ENCODE data around the gene CYFIP1.

The CYFIP1 gene

GRCh38 chr15:22927761-22928160, 52.4 kb downstream of the CYFIP1 start:
- Histone ChIP-seq H3K9ac (ENCODE audit: low read length) (no peak overlapping the region), H3K9me3 (ENCODE audit: insufficient read depth, low read length) (no peaks in the 10 kb centered on the region), H3K4me1 (ENCODE audit: low read length) (no peaks in the 10 kb centered on the region), H4K20me1 (ENCODE audit: insufficient read depth, low read length) (no peaks in the 10 kb centered on the region), H3K79me2 (ENCODE audit: low read length) (no peaks in the 10 kb centered on the region), H3K27me3 (ENCODE audit: low read depth, low read length) (no peaks in the 10 kb centered on the region), H2AFZ (ENCODE audit: low read depth, low read length) (no peak overlapping the region), H3K4me2 (ENCODE audit: low read length) (no peak overlapping the region), H3K27ac (ENCODE audit: low read length) (no peak overlapping the region), H3K4me3 (ENCODE audit: low read length) (no peak overlapping the region), H3K36me3 (replicated peaks; ENCODE audit: low read depth, low read length) (no peaks in the 10 kb centered on the region)
- no peak for TF ChIP-seq CTCF (IDR thresholded peaks at IDR 0.05; ENCODE audit: low read depth, low read length)
- TF ChIP-seq EZH2phosphoT487 (IDR thresholded peaks at IDR 0.05; ENCODE audit: low read depth), result no peak

- no peak overlapping the region for H2AFZ ChIP-seq (ENCODE audit: low read depth, low read length)
- H3K27me3 ChIP-seq (ENCODE audit: low read depth, low read length), result no peaks in the 10 kb centered on the region
- TF ChIP-seq EZH2phosphoT487 (IDR thresholded peaks at IDR 0.05; ENCODE audit: low read depth) (no peak), CTCF (IDR thresholded peaks at IDR 0.05; ENCODE audit: low read depth, low read length) (no peak)
- H3K36me3 ChIP-seq (replicated peaks; ENCODE audit: low read depth, low read length), result no peaks in the 10 kb centered on the region
- no peak overlapping the region for H3K4me2 ChIP-seq (ENCODE audit: low read length)
- no peaks in the 10 kb centered on the region for H3K4me1 ChIP-seq (ENCODE audit: low read length)
- H3K9me3 ChIP-seq (ENCODE audit: insufficient read depth, low read length), result no peaks in the 10 kb centered on the region
- no peaks in the 10 kb centered on the region for H3K79me2 ChIP-seq (ENCODE audit: low read length)
- H3K9ac ChIP-seq (ENCODE audit: low read length), result no peak overlapping the region
- no peaks in the 10 kb centered on the region for H4K20me1 ChIP-seq (ENCODE audit: insufficient read depth, low read length)
- no peak overlapping the region for H3K27ac ChIP-seq (ENCODE audit: low read length)
- no peak overlapping the region for H3K4me3 ChIP-seq (ENCODE audit: low read length)
Measured at GRCh38 chr15:22925875-22926274, 54.3 kb downstream of the CYFIP1 start.

GRCh38 chr15:22922003-22922402, 58.2 kb downstream of the CYFIP1 start:
- no peak for TF ChIP-seq EZH2phosphoT487 (IDR thresholded peaks at IDR 0.05; ENCODE audit: low read depth)
- TF ChIP-seq CTCF (IDR thresholded peaks at IDR 0.05; ENCODE audit: low read depth, low read length), result no peak
- Histone ChIP-seq H3K36me3 (replicated peaks; ENCODE audit: low read depth, low read length) (no peaks in the 10 kb centered on the region), H4K20me1 (ENCODE audit: insufficient read depth, low read length) (no peaks in the 10 kb centered on the region), H3K4me3 (ENCODE audit: low read length) (no peak overlapping the region), H2AFZ (ENCODE audit: low read depth, low read length) (no peak overlapping the region), H3K4me1 (ENCODE audit: low read length) (no peaks in the 10 kb centered on the region), H3K9me3 (ENCODE audit: insufficient read depth, low read length) (no peaks in the 10 kb centered on the region), H3K27ac (ENCODE audit: low read length) (no peak overlapping the region), H3K27me3 (ENCODE audit: low read depth, low read length) (no peaks in the 10 kb centered on the region), H3K79me2 (ENCODE audit: low read length) (no peaks in the 10 kb centered on the region), H3K4me2 (ENCODE audit: low read length) (no peak overlapping the region), H3K9ac (ENCODE audit: low read length) (no peak overlapping the region)

GRCh38 chr15:22919171-22919570, 61.0 kb downstream of the CYFIP1 start:
- H3K27ac ChIP-seq (ENCODE audit: low read length), result no peak overlapping the region
- no peaks in the 10 kb centered on the region for H3K9me3 ChIP-seq (ENCODE audit: insufficient read depth, low read length)
- no peaks in the 10 kb centered on the region for H3K79me2 ChIP-seq (ENCODE audit: low read length)
- TF ChIP-seq CTCF (IDR thresholded peaks at IDR 0.05; ENCODE audit: low read depth, low read length) (no peak), EZH2phosphoT487 (IDR thresholded peaks at IDR 0.05; ENCODE audit: low read depth) (no peak)
- H3K27me3 ChIP-seq (ENCODE audit: low read depth, low read length), result no peaks in the 10 kb centered on the region
- no peak overlapping the region for H2AFZ ChIP-seq (ENCODE audit: low read depth, low read length)
- H3K36me3 ChIP-seq (replicated peaks; ENCODE audit: low read depth, low read length), result no peaks in the 10 kb centered on the region
- H3K9ac ChIP-seq (ENCODE audit: low read length), result no peak overlapping the region
- H4K20me1 ChIP-seq (ENCODE audit: insufficient read depth, low read length), result no peaks in the 10 kb centered on the region
- no peak overlapping the region for H3K4me2 ChIP-seq (ENCODE audit: low read length)
- no peaks in the 10 kb centered on the region for H3K4me1 ChIP-seq (ENCODE audit: low read length)
- H3K4me3 ChIP-seq (ENCODE audit: low read length), result no peak overlapping the region
